Loucy (cell line): ENCODE results near the gene ZFPM1.

Source experiments
- H2AFZ ChIP-seq: fragments of 200-600 bp; sonication (generic); 2 replicates; pipeline ENCODE4 v1.6.0; 2016; ENCODE audit warnings: antibody characterized with exemption, mild to moderate bottlenecking, low read length, moderate library complexity
- H3F3A ChIP-seq: fragments of 200-600 bp; 2 replicates; pipeline ENCODE4 v1.6.0; 2016; ENCODE audit warnings: antibody characterized with exemption, low read depth, mild to moderate bottlenecking
- H3K27me3 ChIP-seq: fragments of 200-600 bp; sonication (generic); 2 replicates; pipeline ENCODE4 v1.6.1; 2014; ENCODE audit warnings: low read length, mild to moderate bottlenecking; ENCODE audit not compliant: insufficient read depth, poor library complexity, severe bottlenecking
- H3K36me3 ChIP-seq: fragments of 200-600 bp; sonication (generic); 2 replicates; pipeline ENCODE4 v1.6.1; 2016; ENCODE audit warnings: low read length; ENCODE audit not compliant: insufficient read depth
- H3K4me1 ChIP-seq: fragments of 200-600 bp; sonication (generic); 2 replicates; pipeline ENCODE4 v1.5.1; 2014; ENCODE audit warnings: low read length, mild to moderate bottlenecking; ENCODE audit not compliant: insufficient read depth, poor library complexity, severe bottlenecking
- H3K4me2 ChIP-seq: fragments of 200-600 bp; sonication (generic); 2 replicates; pipeline ENCODE4 v1.6.0; 2014; ENCODE audit warnings: antibody characterized with exemption, low read length, low read depth, mild to moderate bottlenecking; ENCODE audit not compliant: poor library complexity, severe bottlenecking
- H3K4me3 ChIP-seq: fragments of 200-600 bp; sonication (generic); 2 replicates; pipeline ENCODE4 v1.5.1; 2014; ENCODE audit warnings: low read length, mild to moderate bottlenecking, mixed read lengths; ENCODE audit not compliant: poor library complexity, severe bottlenecking
- H3K79me2 ChIP-seq: fragments of 200-600 bp; sonication (generic); 2 replicates; pipeline ENCODE4 v1.6.1; 2014; ENCODE audit warnings: low read length; ENCODE audit not compliant: insufficient read depth
- H3K9ac ChIP-seq: fragments of 200-600 bp; sonication (generic); 2 replicates; pipeline ENCODE4 v1.6.0; 2014; ENCODE audit warnings: mild to moderate bottlenecking, low read depth, low read length, moderate library complexity; ENCODE audit not compliant: poor library complexity, severe bottlenecking
- H3K9me2 ChIP-seq: fragments of 200-600 bp; sonication (generic); replicated peaks from 2 replicates; pipeline ENCODE4 v1.6.1; 2016; ENCODE audit warnings: low read depth, low read length, mixed read lengths
- H3K9me3 ChIP-seq: fragments of 200-600 bp; sonication (generic); 2 replicates; pipeline ENCODE4 v1.6.1; 2014; ENCODE audit warnings: mild to moderate bottlenecking, antibody characterized with exemption, low read length, low read depth; ENCODE audit not compliant: insufficient read depth
- H4K20me1 ChIP-seq: fragments of 200-600 bp; sonication (generic); 2 replicates; pipeline ENCODE4 v1.6.0; 2014; ENCODE audit warnings: antibody characterized with exemption, low read length, mild to moderate bottlenecking; ENCODE audit not compliant: insufficient read depth, poor library complexity, severe bottlenecking
- CTCF ChIP-seq: fragments of 200-600 bp; sonication (generic); conservative IDR thresholded peaks from 2 replicates; pipeline ENCODE4 v1.5.1; 2014; ENCODE audit warnings: mild to moderate bottlenecking, antibody characterized with exemption, low read length
- EZH2phosphoT487 ChIP-seq: fragments of 200-600 bp; IDR thresholded peaks from 2 replicates; pipeline ENCODE4 v1.6.1; 2018; ENCODE audit warnings: antibody characterized with exemption, mild to moderate bottlenecking, moderate library complexity, borderline replicate concordance

The ZFPM1 gene

GRCh38 chr16:88575251-88575650, 122.2 kb downstream of the ZFPM1 start:
- H3K4me3 ChIP-seq = no peak overlapping the region
- no peaks in the 10 kb centered on the region for H3K9me2 ChIP-seq
- no peaks in the 10 kb centered on the region for H3K27me3 ChIP-seq
- no peak overlapping the region for H2AFZ ChIP-seq
- H3K36me3 ChIP-seq = peaks cover 7% of the 10 kb centered on the region; the same call in 1 of the 2 replicates
- no peak overlapping the region for H3K9ac ChIP-seq
- peaks cover 69% of the 10 kb centered on the region for H3K79me2 ChIP-seq
- no peak for TF ChIP-seq CTCF
- TF ChIP-seq EZH2phosphoT487 = no peak
- H3F3A ChIP-seq = no peaks in the 10 kb centered on the region
- H3K4me2 ChIP-seq = no peak overlapping the region
- peaks cover 11% of the 10 kb centered on the region for H4K20me1 ChIP-seq
- H3K4me1 ChIP-seq = peaks cover 2% of the 10 kb centered on the region
- no peaks in the 10 kb centered on the region for H3K9me3 ChIP-seq

- H3K79me2 ChIP-seq = peaks cover 69% of the 10 kb centered on the region
- TF ChIP-seq CTCF = no peak
- TF ChIP-seq EZH2phosphoT487 = no peak
- peaks cover 7% of the 10 kb centered on the region; the same call in 1 of the 2 replicates for H3K36me3 ChIP-seq
- no peaks in the 10 kb centered on the region for H3K9me3 ChIP-seq
- H3K4me3 ChIP-seq = no peak overlapping the region
- peaks cover 2% of the 10 kb centered on the region for H3K4me1 ChIP-seq
- no peaks in the 10 kb centered on the region for H3K9me2 ChIP-seq
- no peaks in the 10 kb centered on the region for H3K27me3 ChIP-seq
- no peaks in the 10 kb centered on the region for H3F3A ChIP-seq
- H3K4me2 ChIP-seq = no peak overlapping the region
- no peak overlapping the region for H3K9ac ChIP-seq
- H2AFZ ChIP-seq = no peak overlapping the region
- peaks cover 7% of the 10 kb centered on the region for H4K20me1 ChIP-seq
Measured at GRCh38 chr16:88576307-88576706, 123.2 kb downstream of the ZFPM1 start.

GRCh38 chr16:88577166-88577565, 124.1 kb downstream of the ZFPM1 start:
- no peaks in the 10 kb centered on the region for H3K27me3 ChIP-seq
- no peak overlapping the region for H3K4me3 ChIP-seq
- peaks cover 2% of the 10 kb centered on the region for H3K4me1 ChIP-seq
- no peak overlapping the region for H3K9ac ChIP-seq
- H3F3A ChIP-seq = no peaks in the 10 kb centered on the region
- no peaks in the 10 kb centered on the region for H3K9me2 ChIP-seq
- H4K20me1 ChIP-seq = peaks cover 6% of the 10 kb centered on the region
- TF ChIP-seq CTCF (no peak), EZH2phosphoT487 (no peak)
- H3K79me2 ChIP-seq = peaks cover 62% of the 10 kb centered on the region
- peaks cover 7% of the 10 kb centered on the region; the same call in 1 of the 2 replicates for H3K36me3 ChIP-seq
- H3K9me3 ChIP-seq = no peaks in the 10 kb centered on the region
- no peak overlapping the region for H2AFZ ChIP-seq
- H3K4me2 ChIP-seq = no peak overlapping the region
